GM12878 (cell line): ENCODE results near the gene NINL.

Experiments used
- CREB1 ChIP-seq: IDR thresholded peaks from 2 replicates; pipeline ENCODE4 v1.6.1; 2012; ENCODE audit warnings: low read depth, mild to moderate bottlenecking, inconsistent platforms
- EP300 ChIP-seq, 2 experiments: fragments of 150-350 bp in 1 of 2; IDR thresholded peaks; 2 replicates each; pipeline ENCODE4 v1.6.1; 2011 to 2012; ENCODE audit warnings: low read depth in 2 of 2, low read length in 2 of 2, borderline replicate concordance in 1 of 2, improper control_type of control experiment in 1 of 2, inconsistent platforms in 1 of 2; ENCODE audit not compliant: control insufficient read depth in 1 of 2
- EZH2 ChIP-seq: IDR thresholded peaks from 2 replicates; pipeline ENCODE4 v1.6.1; 2012; ENCODE audit warnings: low read depth, mild to moderate bottlenecking, control low read depth, inconsistent platforms, low read length, borderline replicate concordance; ENCODE audit not compliant: control insufficient read depth
- POLR2A ChIP-seq: IDR thresholded peaks from 2 replicates; pipeline ENCODE4 v1.6.1; 2011; ENCODE audit warnings: low read depth, mild to moderate bottlenecking, low read length
- RUNX3 ChIP-seq: IDR thresholded peaks from 2 replicates; pipeline ENCODE4 v1.6.1; 2012; ENCODE audit warnings: low read length, inconsistent platforms
- TF ChIP-seq, protein P1 (sequence below), 3 experiments: IDR thresholded peaks in 2 of 3; conservative IDR thresholded peaks in 1 of 3; 2 replicates each; pipeline ENCODE4 v1.5.1; 2011; ENCODE audit warnings: low read depth in 3 of 3, low read length in 3 of 3, mild to moderate bottlenecking in 3 of 3, control low read depth in 2 of 3, moderate library complexity in 2 of 3, inconsistent platforms in 1 of 3, mixed read lengths in 1 of 3; ENCODE audit not compliant: control insufficient read depth in 2 of 3, insufficient read depth in 1 of 3; ENCODE audit errors: extremely low read depth in 1 of 3
- TF ChIP-seq, protein P2 (sequence below): fragments of 450-650 bp; IDR thresholded peaks from 2 replicates; pipeline ENCODE4 v1.6.1; 2017; ENCODE audit warnings: low read depth, mild to moderate bottlenecking, moderate library complexity

GRCh38 chr20:25467441-25467840 is 117.9 kb downstream of the NINL start:
- TF ChIP-seq, protein P1, sequence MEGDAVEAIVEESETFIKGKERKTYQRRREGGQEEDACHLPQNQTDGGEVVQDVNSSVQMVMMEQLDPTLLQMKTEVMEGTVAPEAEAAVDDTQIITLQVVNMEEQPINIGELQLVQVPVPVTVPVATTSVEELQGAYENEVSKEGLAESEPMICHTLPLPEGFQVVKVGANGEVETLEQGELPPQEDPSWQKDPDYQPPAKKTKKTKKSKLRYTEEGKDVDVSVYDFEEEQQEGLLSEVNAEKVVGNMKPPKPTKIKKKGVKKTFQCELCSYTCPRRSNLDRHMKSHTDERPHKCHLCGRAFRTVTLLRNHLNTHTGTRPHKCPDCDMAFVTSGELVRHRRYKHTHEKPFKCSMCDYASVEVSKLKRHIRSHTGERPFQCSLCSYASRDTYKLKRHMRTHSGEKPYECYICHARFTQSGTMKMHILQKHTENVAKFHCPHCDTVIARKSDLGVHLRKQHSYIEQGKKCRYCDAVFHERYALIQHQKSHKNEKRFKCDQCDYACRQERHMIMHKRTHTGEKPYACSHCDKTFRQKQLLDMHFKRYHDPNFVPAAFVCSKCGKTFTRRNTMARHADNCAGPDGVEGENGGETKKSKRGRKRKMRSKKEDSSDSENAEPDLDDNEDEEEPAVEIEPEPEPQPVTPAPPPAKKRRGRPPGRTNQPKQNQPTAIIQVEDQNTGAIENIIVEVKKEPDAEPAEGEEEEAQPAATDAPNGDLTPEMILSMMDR (IDR thresholded peaks at IDR 0.05 in 2 of 3, conservative IDR thresholded peaks at IDR 0.05 in 1 of 3; ENCODE audit: control insufficient read depth in 2 of 3, extremely low read depth in 1 of 3, insufficient read depth in 1 of 3, low read depth in 3 of 3, low read length in 3 of 3), result no peak
- no peak for TF ChIP-seq EZH2
- no peak for TF ChIP-seq EP300 (IDR thresholded peaks at IDR 0.05; ENCODE audit: borderline replicate concordance in 1 of 2, control insufficient read depth in 1 of 2, low read depth in 2 of 2, low read length in 2 of 2)
- TF ChIP-seq, protein P2, sequence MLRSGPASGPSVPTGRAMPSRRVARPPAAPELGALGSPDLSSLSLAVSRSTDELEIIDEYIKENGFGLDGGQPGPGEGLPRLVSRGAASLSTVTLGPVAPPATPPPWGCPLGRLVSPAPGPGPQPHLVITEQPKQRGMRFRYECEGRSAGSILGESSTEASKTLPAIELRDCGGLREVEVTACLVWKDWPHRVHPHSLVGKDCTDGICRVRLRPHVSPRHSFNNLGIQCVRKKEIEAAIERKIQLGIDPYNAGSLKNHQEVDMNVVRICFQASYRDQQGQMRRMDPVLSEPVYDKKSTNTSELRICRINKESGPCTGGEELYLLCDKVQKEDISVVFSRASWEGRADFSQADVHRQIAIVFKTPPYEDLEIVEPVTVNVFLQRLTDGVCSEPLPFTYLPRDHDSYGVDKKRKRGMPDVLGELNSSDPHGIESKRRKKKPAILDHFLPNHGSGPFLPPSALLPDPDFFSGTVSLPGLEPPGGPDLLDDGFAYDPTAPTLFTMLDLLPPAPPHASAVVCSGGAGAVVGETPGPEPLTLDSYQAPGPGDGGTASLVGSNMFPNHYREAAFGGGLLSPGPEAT, result no peak
- no peak for TF ChIP-seq CREB1
- no peak for TF ChIP-seq RUNX3
- no peak for TF ChIP-seq POLR2A
